ENCODE data around the gene TRIM13.
A peak's percentile ranks its signal among the peaks of the same experiment; 100 is the strongest.

The TRIM13 gene

GRCh38 chr13:49996161-49996915 is 504 bp upstream of the TRIM13 start:
- DNase-seq (ENCODE audit: low read depth in 3 of 3): peak; percentile 74 to 85 (median 75)

GRCh38 chr13:49997955-49998354 is 1.1 kb downstream of the TRIM13 start:
- DNase-seq (ENCODE audit: low read depth in 3 of 3): no peak

DNA sequence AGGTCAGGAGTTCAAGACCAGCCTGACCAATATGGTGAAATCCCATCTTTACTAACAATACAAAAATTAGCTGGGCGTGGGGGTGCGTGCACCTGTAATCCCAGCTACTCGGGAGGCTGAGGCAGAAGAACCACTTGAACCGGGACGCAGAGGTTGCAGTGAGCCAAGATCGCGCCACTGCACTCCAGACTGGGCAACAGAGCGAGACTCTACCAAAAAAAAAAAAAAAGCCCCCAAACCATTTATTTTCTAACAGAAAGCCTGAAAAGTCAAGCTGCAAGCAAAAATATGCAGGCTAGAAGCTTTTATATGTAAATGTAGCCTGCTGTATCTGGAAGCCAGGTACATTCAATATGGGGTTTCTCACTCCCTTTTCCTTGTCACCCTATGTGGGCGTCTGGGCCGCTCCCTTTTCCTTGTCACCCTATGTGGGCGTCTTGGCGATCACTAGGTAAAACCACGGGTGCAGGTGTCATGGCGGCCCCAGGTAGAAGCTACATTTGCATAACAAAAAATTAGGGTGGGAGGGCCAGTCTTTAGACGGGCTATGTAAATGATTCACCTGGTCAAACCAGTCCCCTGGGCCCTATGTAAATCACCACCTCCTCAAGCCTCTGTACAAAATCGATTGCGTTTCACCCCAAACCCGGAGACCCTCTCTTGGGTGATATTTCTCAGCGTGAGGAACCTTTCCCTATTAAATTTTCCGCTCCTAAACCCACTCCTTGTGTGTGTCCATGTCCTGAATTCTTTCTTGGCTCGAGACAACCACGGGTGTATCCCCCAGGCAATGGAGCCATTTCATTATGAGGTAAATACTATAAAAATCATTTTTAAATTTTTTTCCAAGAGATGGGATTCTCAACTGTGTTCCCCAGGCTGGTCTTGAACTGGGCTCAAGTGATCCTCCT is 2.1 kb downstream of the TRIM13 start:
- no peak for DNase-seq (ENCODE audit: low read depth in 3 of 3)

GRCh38 chr13:50001287-50001686 is 4.4 kb downstream of the TRIM13 start:
- DNase-seq (ENCODE audit: low read depth in 3 of 3): no peak

DNA sequence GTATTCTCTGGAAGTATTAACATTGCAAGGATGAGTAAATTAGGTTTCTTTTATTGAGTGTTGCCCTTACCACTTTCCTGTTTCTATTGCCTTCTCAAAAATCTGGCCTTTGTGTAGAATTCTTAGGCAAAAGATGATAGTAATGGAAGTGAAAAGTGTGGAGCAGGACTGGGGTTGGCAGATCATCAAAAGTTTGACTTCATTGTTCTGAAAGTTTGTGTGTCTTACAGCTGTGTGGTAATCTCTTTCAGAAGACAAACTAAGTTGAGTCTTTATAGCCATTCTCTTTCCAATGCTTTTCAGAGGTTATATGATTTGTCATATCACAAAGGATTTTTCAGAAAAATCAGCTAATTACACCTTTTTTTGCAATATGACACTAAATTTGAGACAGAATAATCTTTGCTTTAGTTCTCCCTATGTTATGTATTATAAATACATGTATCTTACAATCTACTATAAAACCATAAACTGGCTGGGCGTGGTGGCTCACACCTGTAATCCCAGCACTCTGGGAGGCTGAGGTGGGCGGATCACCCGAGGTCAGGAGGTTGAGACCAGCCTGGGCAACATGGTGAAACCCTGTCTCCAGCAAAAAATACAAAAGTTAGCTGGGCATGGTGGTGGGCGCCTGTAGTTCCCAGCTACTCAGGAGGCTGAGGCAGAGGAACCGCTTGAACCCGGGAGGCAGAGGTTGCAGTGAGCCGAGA is 9.7 kb downstream of the TRIM13 start:
- DNase-seq (ENCODE audit: low read depth in 3 of 3): no peak

GRCh38 chr13:50011461-50011860 is 14.6 kb downstream of the TRIM13 start:
- no peak for DNase-seq (ENCODE audit: low read depth in 3 of 3)

DNA sequence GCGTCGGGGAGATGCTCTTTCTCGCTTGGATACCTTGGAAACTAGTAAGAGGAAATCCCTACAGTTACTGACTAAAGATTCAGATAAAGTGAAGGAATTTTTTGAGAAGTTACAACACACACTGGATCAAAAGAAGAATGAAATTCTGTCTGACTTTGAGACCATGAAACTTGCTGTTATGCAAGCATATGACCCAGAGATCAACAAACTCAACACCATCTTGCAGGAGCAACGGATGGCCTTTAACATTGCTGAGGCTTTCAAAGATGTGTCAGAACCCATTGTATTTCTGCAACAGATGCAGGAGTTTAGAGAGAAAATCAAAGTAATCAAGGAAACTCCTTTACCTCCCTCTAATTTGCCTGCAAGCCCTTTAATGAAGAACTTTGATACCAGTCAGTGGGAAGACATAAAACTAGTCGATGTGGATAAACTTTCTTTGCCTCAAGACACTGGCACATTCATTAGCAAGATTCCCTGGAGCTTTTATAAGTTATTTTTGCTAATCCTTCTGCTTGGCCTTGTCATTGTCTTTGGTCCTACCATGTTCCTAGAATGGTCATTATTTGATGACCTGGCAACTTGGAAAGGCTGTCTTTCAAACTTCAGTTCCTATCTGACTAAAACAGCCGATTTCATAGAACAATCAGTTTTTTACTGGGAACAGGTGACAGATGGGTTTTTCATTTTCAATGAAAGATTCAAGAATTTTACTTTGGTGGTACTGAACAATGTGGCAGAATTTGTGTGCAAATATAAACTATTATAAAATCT is 15.7 kb downstream of the TRIM13 start:
- no peak for DNase-seq (ENCODE audit: low read depth in 3 of 3)

DNA sequence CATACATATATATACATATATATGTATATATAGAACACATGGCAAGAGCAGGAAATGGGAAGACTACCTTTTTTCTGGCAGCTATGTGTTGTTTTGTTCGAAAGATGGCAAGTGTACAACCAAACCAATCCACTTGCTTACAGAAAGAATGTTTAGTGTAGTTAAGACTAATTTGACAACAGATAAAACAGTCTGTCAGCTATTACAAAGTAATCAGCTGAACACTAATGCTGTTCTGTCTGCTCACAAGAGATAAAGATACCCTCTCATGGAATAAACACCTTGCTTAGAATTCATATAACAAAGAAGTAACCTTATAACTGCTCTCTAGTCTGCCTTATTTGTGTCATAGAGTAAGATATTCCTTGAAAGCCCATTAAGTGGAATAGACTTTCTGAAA is 17.5 kb downstream of the TRIM13 start:
- DNase-seq (ENCODE audit: low read depth in 3 of 3): no peak

DNA sequence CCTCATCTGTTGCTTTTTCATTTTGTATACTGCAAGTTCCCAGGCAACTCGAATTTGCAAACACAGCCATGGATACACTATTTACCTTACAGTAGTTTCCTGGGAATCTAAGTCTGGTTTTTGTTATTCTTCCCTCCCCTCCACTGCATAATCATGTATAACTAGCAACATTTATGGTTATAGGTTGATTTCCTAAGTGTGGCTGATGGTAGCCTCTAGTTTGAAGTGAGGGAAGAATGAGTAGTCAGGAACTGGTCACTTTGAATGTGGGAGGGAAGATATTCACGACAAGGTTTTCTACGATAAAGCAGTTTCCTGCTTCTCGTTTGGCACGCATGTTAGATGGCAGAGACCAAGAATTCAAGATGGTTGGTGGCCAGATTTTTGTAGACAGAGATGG is 18.4 kb downstream of the TRIM13 start, which contains the start of gene KCNRG:
Gene KCNRG (plus strand): TSS at position 187 of the 400 bp plus-strand sequence. CDS start 50 bp downstream, at position 237.
- DNase-seq (ENCODE audit: low read depth in 3 of 3): no peak

GRCh38 chr13:50015750-50016149 is 18.9 kb downstream of the TRIM13 start:
- DNase-seq (ENCODE audit: low read depth in 3 of 3): no peak

DNA sequence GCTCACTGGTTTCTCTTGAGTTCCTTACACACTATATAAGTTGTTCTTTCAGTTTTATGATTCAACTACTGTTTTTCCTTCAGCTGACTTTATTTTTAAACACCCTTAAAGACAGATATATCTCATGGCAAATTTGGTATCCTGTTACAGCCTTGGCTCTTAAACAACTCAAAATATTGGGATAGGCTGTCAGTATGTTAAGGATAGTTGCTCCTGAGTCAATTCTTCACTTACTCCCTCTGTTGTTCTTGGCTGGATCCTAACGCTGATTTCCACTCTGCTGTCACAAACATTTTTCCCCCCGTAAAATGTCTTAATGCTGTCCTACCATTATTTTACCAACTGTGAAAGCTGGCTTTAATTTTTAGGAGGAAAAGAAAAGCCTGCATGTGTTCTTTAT is 19.6 kb downstream of the TRIM13 start:
- DNase-seq (ENCODE audit: low read depth in 3 of 3): no peak

DNA sequence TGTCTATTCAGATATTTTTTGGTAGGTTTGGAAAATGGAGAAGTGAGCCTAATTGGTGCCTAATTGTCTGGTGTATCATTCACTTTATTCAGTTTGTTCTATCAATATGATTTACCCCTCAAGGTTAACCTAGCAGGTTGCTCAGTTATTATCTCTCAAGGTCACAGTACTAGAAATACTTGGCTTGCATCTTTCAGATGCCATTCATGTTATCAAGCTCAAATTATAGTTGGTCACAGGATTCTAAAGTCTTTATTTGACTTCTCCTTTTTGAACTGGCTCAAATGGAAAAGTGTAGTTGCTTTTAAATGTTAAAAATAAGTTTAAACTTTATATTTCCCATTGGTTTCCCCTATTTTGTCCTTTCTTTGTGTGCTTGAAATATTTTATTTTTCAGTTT is 21.0 kb downstream of the TRIM13 start:
- DNase-seq (ENCODE audit: low read depth in 3 of 3): no peak

DNA sequence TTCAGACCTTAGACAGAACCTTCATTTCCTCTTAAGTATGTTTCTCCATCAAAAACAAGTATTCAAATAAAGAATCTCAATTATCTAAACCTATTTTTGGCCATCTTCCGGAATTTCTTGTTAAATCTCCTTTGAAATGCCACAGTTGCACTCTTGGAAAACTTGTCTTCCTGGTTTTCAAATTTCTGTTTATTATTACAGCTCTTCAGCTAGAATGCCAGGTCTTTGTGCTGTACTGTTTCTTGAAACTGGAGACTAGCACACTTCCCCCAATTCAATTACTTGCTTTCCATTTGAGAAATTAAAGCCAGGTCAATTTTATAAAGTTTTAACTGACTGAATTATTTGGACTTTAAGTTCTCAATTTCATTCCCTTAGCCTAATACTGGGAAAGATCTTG is 28.6 kb downstream of the TRIM13 start:
- no peak for DNase-seq (ENCODE audit: low read depth in 3 of 3)

GRCh38 chr13:50026788-50027473 is 30.1 kb downstream of the TRIM13 start:
- DNase-seq (ENCODE audit: low read depth in 3 of 3): no peak

- no peak for DNase-seq (ENCODE audit: low read depth in 3 of 3)
Observed at GRCh38 chr13:50030315-50030714, 33.5 kb downstream of the TRIM13 start.

- no peak for DNase-seq (ENCODE audit: low read depth in 3 of 3)
Observed at GRCh38 chr13:50033725-50034124, 36.9 kb downstream of the TRIM13 start.

DNA sequence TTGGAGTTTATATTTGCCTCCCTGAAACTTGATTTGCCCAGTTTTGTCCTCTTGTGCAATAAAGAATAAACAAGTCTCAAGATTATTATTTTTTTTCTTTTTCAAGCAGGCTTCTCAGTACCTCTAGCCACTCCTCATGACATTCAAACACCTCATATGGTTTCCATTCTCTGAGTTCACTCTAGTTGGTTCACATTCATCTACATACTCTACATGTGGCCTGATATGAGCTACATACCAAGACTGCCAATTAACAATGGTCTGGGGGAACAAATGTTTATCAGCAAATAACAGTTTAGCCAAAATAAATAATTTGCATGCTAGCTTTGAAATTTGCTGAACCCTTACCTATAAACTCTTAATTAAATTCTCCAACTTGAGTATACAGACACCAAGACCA is 40.9 kb downstream of the TRIM13 start:
- DNase-seq (ENCODE audit: low read depth in 3 of 3): no peak

- no peak for DNase-seq (ENCODE audit: low read depth in 3 of 3)
Observed at GRCh38 chr13:50038266-50038665, 41.4 kb downstream of the TRIM13 start.

GRCh38 chr13:50052478-50052877 is 55.6 kb downstream of the TRIM13 start:
- no peak for DNase-seq (ENCODE audit: low read depth in 3 of 3)

DNA sequence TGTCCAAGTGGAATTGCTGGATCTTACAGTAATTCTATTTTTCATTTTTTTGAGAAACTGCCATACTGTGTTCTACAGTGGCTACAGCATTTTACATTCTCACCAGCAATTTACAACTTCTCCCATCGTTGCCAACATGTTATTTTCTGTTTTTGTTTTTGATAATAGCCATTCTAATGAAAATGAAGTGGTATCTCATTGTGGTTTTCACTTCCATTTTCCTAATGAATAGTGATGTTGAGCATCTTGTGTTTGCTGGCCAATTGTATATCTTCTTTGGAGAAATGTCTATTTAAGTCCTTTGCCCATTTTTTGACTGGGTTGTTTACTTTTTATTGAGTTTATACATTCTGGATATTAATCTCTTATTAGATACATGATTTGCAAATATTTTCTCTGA is 57.0 kb downstream of the TRIM13 start:
- DNase-seq (ENCODE audit: low read depth in 3 of 3): no peak

DNA sequence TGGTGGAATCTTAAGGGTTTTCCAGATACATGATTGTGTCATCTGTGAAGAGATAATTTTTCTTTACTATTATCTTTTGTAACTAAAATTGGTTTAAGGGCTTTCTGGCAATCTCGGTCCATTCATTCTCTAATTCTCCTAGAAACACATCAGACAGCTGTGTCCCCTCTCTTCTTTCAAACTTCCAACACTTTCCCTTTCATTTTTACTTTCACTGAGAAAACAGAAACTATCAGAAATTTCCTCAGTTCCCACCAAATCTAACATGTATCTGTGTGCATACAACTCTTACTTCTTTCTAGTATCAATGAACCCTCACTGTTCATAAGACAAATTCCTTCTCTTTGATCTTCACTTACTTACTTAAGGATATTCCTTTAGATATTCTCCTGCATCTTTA is 58.6 kb downstream of the TRIM13 start:
- DNase-seq (ENCODE audit: low read depth in 3 of 3): no peak
